Heart left ventricle (tissue), 16 donors: ENCODE data around the gene EXOC5. TPM values are rescaled to one million over a fixed set of nuclear protein-coding genes. Genes with fewer than 3 reads are reported as not detected.

Source experiments
- ATAC-seq, 4 donors: fragments of 200-7000 bp; cut with Tn5 transposase; one replicate each; pipeline ENCODE4 v1.9.1; 2020 to 2022; ENCODE audit warnings: moderate library complexity in 4 of 4, mild to moderate bottlenecking in 3 of 4, moderate number of reproducible peaks in 1 of 4
- DNase-seq, 5 donors: peaks; one replicate each; pipeline ENCODE4 v3.0.0-alpha.2; 2020
- H3K27ac ChIP-seq, 12 donors: fragments of 200-600 bp; sonication (generic) in 4 of 12; one replicate each; pipeline versions ENCODE4 v1.5.0 to v1.8.0; 2016 to 2022; ENCODE audit warnings: mild to moderate bottlenecking in 2 of 12
- H3K27me3 ChIP-seq, 9 donors: fragments of 200-600 bp; sonication (generic) in 2 of 9; one replicate each; pipeline versions ENCODE4 v1.5.1 to v1.8.0; 2016 to 2022; ENCODE audit warnings: mild to moderate bottlenecking in 3 of 9
- H3K36me3 ChIP-seq, 9 donors: fragments of 200-600 bp; sonication (generic) in 2 of 9; one replicate each; pipeline versions ENCODE4 v1.5.0 to v1.8.0; 2018 to 2022; ENCODE audit warnings: mild to moderate bottlenecking in 2 of 9
- H3K4me1 ChIP-seq, 12 donors: fragments of 200-600 bp; sonication (generic) in 4 of 12; one replicate each; pipeline versions ENCODE4 v1.5.0 to v1.8.0; 2016 to 2022; ENCODE audit warnings: mild to moderate bottlenecking in 3 of 12
- H3K4me3 ChIP-seq, 12 donors: fragments of 200-600 bp; sonication (generic) in 4 of 12; one replicate each; pipeline versions ENCODE4 v1.5.0 to v1.8.0; 2017 to 2022; ENCODE audit warnings: mild to moderate bottlenecking in 9 of 12, moderate library complexity in 4 of 12
- H3K9me3 ChIP-seq, 12 donors: fragments of 200-600 bp; sonication (generic) in 4 of 12; one replicate each; pipeline versions ENCODE4 v1.5.0 to v1.8.0; 2016 to 2022; ENCODE audit warnings: mild to moderate bottlenecking in 1 of 12
- POLR2A ChIP-seq, 2 donors: fragments of 450-650 bp; IDR thresholded peaks; one replicate each; pipeline ENCODE4 v1.6.1; 2017; ENCODE audit warnings: antibody characterized with exemption in 2 of 2, mild to moderate bottlenecking in 2 of 2, moderate library complexity in 2 of 2
- WGBS, 4 donors: extraction: QIAGEN DNeasy Blood & Tissue Kit in 2 of 4; methylation state at CpG; one replicate each; pipeline versions ENCODE4 v1.1.5 to v1.1.7; 2013 to 2018; 5-methylcytosine and 5-hydroxymethylcytosine counted together
- intact Hi-C, 10 donors: fragments of 100-400 bp; cut with DNase I; formaldehyde crosslinking; loops; one replicate each; pipeline versions ENCODE4 v1.11.1 to v1.14.2; 2022
- polyA plus RNA-seq, 2 donors: library from polyadenylated mRNA; stranded (reverse); fragments of 200-250 nt; gene quantifications; one replicate each; pipeline ENCODE4 v1.2.3, GENCODE V29; 2013
- total RNA-seq, 9 donors: library from RNA; depleted of rRNA in 2 of 9; stranded (reverse); fragments of >200 nt in 2 of 9; fragmentation: NEBNext Ultra II Directional in 3 of 9; extraction: Animal tissue kit (Norgen Biotek cat#: 25700) in 3 of 9; gene quantifications; one replicate each; pipeline versions ENCODE4 v1.1.0 to v1.2.4, GENCODE V29; 2016 to 2023
- TF ChIP-seq, protein P1 (sequence below), 12 donors: fragments of 200-600 bp; sonication (generic) in 4 of 12; IDR thresholded peaks; one replicate each; pipeline versions ENCODE4 v1.5.0 to v1.8.0; 2018 to 2022; ENCODE audit warnings: antibody characterized with exemption in 12 of 12, mild to moderate bottlenecking in 5 of 12
- donor health status: ischemic (EF 13 %, LVEDD 7.1; RV severe dilation, severe dysfunction).
- donor health status: healthy with polysubstance abuse.
- donor health status: DM: no; HTN: yes; CAD: no.
- donor health status: DM: no; HTN: no; CAD: no.
- donor health status: ischemic (EF 25% LVEDD 6.9; RV normal size, moderate dysfunction).
- donor health status: ischemic (EF 25% LVEDD 5.7; RV mildly dilated, moderate dysfunction).
- donor health status: healthy.
- donor health status: DM: yes; HTN: yes; CAD: no.
- donor health status: ischemic (EF 35%, LVEDD 5.7; RV mildly dilated, moderate dysfunction).
- donor health status: nonischemic (EF 11% LVEDD 7.7; RV severe dilation, severe dysfunction).
- donor health status: DM: yes; HTN: yes; CAD: no.
- donor health status: PGD.
- donor health status: ischemic (EF 29% LVEDD 5.4; RV normal size, mild dysfunction).
- donor health status: nonischemic (EF 23%, LVEDD 6.1; RV moderate dilation, normal function).

The EXOC5 gene
- total and polyA plus RNA-seq, 11 donors: 6.1 to 74.8 (median 52.7) TPM

DNA sequence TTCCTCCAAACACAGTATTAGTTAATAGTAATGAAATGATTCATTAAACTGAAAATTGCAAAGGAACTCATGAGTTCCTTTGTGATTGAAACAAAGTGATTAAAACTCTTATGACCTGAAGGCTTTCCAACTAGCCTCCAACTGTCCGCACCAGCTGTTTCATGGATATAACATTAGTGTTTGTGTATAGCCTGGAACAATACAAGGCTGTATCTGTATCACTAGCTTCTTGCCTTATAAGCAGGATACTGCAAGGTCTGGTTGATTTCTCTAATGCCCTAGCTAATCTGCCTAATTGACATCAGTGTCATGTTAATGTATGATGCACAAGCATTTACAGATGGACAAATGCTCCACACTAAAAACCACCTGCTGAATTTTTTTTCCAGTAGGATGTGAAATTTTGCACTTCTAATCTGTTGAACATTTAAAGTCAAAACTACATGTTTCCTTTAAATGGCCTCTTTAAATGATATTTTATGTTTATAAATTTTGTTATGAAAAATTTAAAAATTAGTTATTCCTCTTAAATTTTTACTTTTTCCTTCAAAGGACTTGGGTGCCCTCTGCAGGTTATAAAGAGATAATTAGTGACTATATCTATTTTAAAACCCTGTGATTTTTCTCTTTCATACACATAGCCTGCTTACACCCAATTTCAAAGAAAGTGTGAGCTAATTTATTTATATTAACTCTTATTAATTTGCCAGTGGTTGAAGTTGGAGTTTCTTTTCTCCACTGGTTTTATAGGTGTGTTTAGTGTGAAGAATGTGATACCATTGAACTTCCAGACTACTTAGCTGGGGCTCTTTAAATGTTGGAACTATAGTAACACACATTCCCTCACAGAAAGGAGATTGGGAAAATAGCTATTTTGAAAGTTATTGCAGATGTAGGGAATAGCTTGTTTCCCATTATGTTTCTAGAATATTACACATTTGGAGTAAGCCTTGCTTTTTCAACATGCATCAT lies 25.4 kb upstream of the EXOC5 start:
- WGBS, 4 donors: 90 to 97% (median 94%) methylated on average over 1 of the region's 1 CpG

DNA sequence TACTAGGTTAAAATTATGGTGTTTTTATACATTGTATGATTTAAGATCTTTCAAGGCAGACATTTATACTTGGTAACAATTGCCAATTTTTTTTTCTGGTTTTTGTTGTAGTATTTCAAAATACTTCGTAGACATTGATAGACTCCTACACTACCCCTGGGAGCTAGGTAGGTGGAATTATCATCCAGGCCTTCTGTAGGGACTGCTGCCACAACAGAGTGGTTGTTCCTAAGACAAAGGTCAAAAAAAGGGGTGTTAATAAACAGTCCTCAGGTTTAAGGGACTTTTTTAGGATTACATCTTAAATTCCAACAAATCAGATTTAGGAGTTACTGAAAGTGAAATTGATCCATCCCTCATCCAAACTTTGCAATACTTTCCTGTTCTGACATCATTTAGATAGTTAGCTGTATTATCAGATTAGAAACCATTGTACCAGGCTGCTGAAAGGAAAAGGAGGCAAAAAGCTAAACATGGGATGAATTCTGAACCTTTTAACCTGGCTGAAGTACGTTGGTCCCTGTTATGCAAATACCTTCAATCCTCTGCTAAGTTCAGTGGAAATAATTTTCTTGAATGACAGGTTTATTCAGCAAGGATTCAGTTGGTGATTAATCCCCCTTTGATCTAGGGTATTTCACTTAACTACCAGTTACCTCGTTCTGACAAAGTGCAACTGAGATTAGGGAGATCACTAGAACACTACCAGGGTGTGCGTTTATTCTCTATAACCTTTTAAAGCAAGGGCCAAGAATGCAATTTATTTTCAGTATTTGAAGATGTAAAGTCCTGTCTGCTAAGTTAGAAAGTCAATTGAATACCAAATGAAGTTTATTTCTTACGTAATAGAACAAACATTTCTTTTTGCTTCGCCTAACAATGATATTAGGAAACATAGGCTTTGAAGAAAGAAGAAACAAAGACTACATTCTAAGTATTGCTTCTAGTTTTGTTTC lies 23.3 kb upstream of the EXOC5 start:
- intact Hi-C loops: no loop called here
- ATAC-seq (no peak), DNase-seq (no peak)
- Histone ChIP-seq H3K4me3 (no peak overlapping the region), H3K9me3 (no peaks in the 10 kb centered on the region), H3K4me1 (no peaks in the 10 kb centered on the region), H3K27me3 (no peaks in the 10 kb centered on the region), H3K27ac (no peak overlapping the region), H3K36me3 (peaks cover 0 to 66% (median 39%) of the 10 kb centered on the region in 9 donors)
- TF ChIP-seq, protein P1, sequence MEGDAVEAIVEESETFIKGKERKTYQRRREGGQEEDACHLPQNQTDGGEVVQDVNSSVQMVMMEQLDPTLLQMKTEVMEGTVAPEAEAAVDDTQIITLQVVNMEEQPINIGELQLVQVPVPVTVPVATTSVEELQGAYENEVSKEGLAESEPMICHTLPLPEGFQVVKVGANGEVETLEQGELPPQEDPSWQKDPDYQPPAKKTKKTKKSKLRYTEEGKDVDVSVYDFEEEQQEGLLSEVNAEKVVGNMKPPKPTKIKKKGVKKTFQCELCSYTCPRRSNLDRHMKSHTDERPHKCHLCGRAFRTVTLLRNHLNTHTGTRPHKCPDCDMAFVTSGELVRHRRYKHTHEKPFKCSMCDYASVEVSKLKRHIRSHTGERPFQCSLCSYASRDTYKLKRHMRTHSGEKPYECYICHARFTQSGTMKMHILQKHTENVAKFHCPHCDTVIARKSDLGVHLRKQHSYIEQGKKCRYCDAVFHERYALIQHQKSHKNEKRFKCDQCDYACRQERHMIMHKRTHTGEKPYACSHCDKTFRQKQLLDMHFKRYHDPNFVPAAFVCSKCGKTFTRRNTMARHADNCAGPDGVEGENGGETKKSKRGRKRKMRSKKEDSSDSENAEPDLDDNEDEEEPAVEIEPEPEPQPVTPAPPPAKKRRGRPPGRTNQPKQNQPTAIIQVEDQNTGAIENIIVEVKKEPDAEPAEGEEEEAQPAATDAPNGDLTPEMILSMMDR (IDR thresholded peaks at IDR 0.05): no peak
- no peak for TF ChIP-seq POLR2A (IDR thresholded peaks at IDR 0.05)
- 63 to 67% (median 66%) methylated on average over 6 of the region's 6 CpGs for WGBS, 4 donors

More for the DNA sequence above, 25.4 kb upstream of the EXOC5 start:
- ATAC-seq (no peak), DNase-seq (no peak)
- no peaks in the 10 kb centered on the region for H3K27me3 ChIP-seq
- peaks cover 0 to 4% (median 0%) of the 10 kb centered on the region in 12 donors for H3K4me1 ChIP-seq
- H3K36me3 ChIP-seq: peaks cover 0 to 45% (median 31%) of the 10 kb centered on the region in 9 donors
- H3K4me3 ChIP-seq: no peak overlapping the region
- intact Hi-C loops: no loop called here
- no peak overlapping the region for H3K27ac ChIP-seq
- TF ChIP-seq, protein P1 (IDR thresholded peaks at IDR 0.05): peak in 9 of 12 donors; percentile 22 to 45 (median 33)
- TF ChIP-seq POLR2A (IDR thresholded peaks at IDR 0.05): no peak
- H3K9me3 ChIP-seq: no peaks in the 10 kb centered on the region

DNA sequence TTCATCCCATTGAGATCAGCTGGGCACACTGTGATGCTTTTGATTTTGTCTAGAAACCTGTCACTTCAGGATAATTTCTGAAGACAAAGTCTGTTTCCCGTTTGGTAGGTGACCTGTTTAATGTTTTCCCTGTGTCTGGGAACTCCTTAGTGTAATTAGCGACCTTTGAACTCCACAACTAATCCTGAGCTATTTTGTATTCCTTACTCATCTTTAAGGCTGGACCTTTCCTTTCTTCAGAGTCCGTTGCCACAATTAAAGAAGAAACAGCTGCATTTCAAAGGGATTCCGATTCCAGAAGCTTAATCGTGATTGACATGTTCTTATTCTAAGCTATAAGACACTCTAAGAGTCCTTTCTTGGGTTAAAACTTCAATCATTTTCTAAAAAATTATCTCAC lies 22.0 kb upstream of the EXOC5 start:
- H3K27ac ChIP-seq: no peak overlapping the region
- no peak for TF ChIP-seq POLR2A (IDR thresholded peaks at IDR 0.05)
- TF ChIP-seq, protein P1 (IDR thresholded peaks at IDR 0.05): no peak
- intact Hi-C loops: no loop called here
- 85 to 86% (median 86%) methylated on average over 5 of the region's 5 CpGs for WGBS, 4 donors
- no peaks in the 10 kb centered on the region for H3K9me3 ChIP-seq
- ATAC-seq: no peak
- DNase-seq: no peak
- H3K36me3 ChIP-seq: peaks cover 0 to 79% (median 52%) of the 10 kb centered on the region in 9 donors
- no peak overlapping the region for H3K4me3 ChIP-seq
- no peaks in the 10 kb centered on the region for H3K27me3 ChIP-seq
- H3K4me1 ChIP-seq: no peaks in the 10 kb centered on the region
